Fibroblast of the aortic adventitia (primary cell): ENCODE data around the gene KIFC1. TPM values are rescaled to one million over a fixed set of nuclear protein-coding genes. Genes with fewer than 3 reads are reported as not detected.
A peak's percentile ranks its signal among the peaks of the same experiment; 100 is the strongest.
"Not testable (repeated sequence)": the region's sequence is repeated elsewhere in the genome, so short reads cannot be mapped to it uniquely, and the experiment has no call there.

Experiments
- DNase-seq: peaks from one replicate; pipeline ENCODE4 v3.0.0-alpha.2; 2010; ENCODE audit warnings: low read depth
- H3K4me3 ChIP-seq: 2 replicates; pipeline ENCODE4 v1.5.1; 2011; ENCODE audit warnings: low read depth, mild to moderate bottlenecking, control low read depth, low read length, moderate library complexity
- CTCF ChIP-seq: IDR thresholded peaks from 2 replicates; pipeline ENCODE4 v1.5.1; 2011; ENCODE audit warnings: mild to moderate bottlenecking, low read length, control low read depth, inconsistent platforms; ENCODE audit not compliant: insufficient read depth
- total RNA-seq: library from RNA; depleted of rRNA; stranded (reverse); fragments of >200 nt; gene quantifications from 2 replicates; pipeline ENCODE4 v1.2.3, GENCODE V29; 2012; ENCODE audit warnings: low replicate concordance

Gene KIFC1
- total RNA-seq, 1 donor, result 49.3 TPM

GRCh38 chr6:33373960-33374910 is 17.4 kb upstream of the KIFC1 start:
- no peak for TF ChIP-seq CTCF
- DNase-seq, result peak; percentile 42
- no peak overlapping the region for H3K4me3 ChIP-seq

- no peak overlapping the region for H3K4me3 ChIP-seq
- TF ChIP-seq CTCF, result no peak
Measured at GRCh38 chr6:33375143-33375671, 16.4 kb upstream of the KIFC1 start.

GRCh38 chr6:33377171-33377570 is 14.5 kb upstream of the KIFC1 start:
- no peak for TF ChIP-seq CTCF
- peak; percentile 84 for DNase-seq
- H3K4me3 ChIP-seq, result no peak overlapping the region

More at GRCh38 chr6:33375143-33375671, 16.4 kb upstream of the KIFC1 start:
- peak; percentile 98 for DNase-seq

GRCh38 chr6:33379184-33379583 is 12.4 kb upstream of the KIFC1 start:
- not testable (repeated sequence) for DNase-seq, H3K4me3 ChIP-seq

GRCh38 chr6:33380272-33380981 is 11.2 kb upstream of the KIFC1 start:
- DNase-seq, result no peak
- no peak overlapping the region for H3K4me3 ChIP-seq
- no peak for TF ChIP-seq CTCF

- H3K4me3 ChIP-seq, result no peak overlapping the region
- no peak for TF ChIP-seq CTCF
- DNase-seq, result no peak
Measured at GRCh38 chr6:33383427-33384185, 8.0 kb upstream of the KIFC1 start.
